Fibroblast of the conjunctiva (primary cell): ENCODE measurements around the gene PYCARD.
A peak's percentile ranks its signal among the peaks of the same experiment; 100 is the strongest.
"Not testable (repeated sequence)": the region's sequence is repeated elsewhere in the genome, so short reads cannot be mapped to it uniquely, and the experiment has no call there.

Experiments used
- DNase-seq: peaks from one replicate; pipeline ENCODE4 v3.0.0-alpha.2; 2010; ENCODE audit warnings: low read depth

Gene PYCARD

DNA sequence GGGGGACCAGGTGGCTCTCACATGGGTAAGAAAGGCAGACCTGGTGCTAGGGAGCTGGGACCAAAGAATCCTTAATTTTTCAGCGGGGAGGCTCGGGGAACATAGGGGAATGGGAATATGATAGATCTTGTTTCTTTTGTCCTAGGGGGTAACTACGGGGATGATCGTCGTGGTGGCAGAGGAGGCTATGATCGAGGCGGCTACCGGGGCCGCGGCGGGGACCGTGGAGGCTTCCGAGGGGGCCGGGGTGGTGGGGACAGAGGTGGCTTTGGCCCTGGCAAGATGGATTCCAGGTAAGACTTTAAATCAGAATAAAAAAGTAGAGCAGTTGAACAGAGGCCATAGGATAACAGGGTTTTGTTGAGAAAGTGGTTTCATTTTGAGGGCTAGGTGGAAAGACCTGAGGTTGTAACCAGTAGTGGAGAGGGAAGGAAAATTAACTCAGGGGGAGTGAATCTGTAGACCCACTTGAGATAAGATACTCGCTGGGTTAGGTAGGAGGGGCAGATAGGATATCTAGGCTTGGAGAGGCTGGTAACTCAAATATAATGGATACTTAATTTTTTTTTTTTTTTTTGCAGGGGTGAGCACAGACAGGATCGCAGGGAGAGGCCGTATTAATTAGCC, 11.6 kb downstream of the PYCARD start:
- DNase-seq, result no peak

DNA sequence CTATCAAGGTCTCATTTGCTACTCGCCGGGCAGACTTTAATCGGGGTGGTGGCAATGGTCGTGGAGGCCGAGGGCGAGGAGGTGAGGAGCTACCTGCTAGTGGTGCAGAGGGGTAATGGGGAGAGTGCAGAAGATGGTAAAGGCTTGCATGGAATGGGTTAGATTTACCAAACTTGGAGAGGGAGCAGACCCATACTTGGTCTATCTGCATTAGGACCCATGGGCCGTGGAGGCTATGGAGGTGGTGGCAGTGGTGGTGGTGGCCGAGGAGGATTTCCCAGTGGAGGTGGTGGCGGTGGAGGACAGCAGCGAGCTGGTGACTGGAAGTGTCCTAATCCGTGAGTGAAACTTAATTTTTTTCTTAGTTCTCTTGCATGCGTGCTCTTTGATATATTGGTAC, 12.5 kb downstream of the PYCARD start:
- no peak for DNase-seq

DNA sequence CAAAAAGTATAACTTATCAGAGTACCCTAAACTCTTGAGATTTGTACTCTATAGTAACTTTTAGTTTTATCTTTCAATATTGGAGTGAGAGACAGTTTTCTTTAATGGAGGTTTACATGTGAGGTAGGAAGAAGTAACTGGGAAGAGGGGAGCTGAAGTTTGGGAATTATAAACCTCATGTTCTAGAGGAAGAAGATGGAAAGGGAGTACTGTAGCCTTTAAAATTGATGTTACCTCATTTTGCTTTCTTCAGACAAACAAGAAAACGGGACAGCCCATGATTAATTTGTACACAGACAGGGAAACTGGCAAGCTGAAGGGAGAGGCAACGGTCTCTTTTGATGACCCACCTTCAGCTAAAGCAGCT, 13.2 kb downstream of the PYCARD start:
- no peak for DNase-seq

DNA sequence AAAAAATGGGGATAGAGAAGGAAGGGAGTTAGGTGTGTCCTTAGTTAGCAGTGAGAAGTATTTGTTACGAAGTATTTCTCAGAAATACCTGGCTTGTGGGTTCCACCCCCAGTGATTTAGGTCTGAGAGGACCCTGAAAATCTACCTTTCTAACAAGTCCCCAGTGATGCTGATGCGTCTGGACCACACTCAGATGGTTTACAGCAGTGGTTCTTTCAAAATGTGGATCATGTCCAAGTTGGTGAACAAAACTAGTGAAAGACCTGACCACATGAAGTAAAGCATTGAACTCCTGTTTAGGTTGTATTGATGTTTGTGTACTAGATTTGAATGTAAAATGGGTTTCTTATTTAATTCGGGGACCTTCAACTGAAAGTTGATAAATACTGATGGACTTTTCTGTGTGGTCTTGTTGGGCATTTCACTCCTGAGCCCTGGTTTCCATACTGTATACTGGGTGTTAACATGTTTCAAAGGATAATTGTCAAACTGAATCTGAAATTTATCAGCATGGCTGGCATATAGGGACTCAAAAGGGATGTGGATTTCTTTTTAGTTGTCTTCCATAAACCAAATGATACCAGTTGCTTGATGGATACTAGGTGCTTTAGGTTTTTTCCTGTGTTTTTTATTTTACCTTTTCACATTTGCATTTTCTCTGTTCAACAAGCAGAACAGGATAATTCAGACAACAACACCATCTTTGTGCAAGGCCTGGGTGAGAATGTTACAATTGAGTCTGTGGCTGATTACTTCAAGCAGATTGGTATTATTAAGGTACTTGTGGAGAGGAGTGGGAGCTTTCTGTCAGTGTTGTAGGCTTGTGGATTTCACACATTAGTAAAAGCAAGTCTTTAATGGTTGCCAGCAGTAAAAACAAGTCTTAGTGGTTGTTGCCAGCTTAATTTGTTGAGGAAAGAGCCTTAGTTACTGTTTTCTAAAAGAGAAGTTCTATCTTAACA, 13.8 kb downstream of the PYCARD start:
- no peak for DNase-seq

GRCh38 chr16:31187808-31188189, 14.8 kb downstream of the PYCARD start:
- no peak for DNase-seq

- no peak for DNase-seq
These were observed 15.4 kb downstream of the PYCARD start for GRCh38 chr16:31186930-31187807.

GRCh38 chr16:31186176-31186575, 16.4 kb downstream of the PYCARD start:
- DNase-seq, result no peak

- DNase-seq, result no peak
These were observed 17.2 kb downstream of the PYCARD start for GRCh38 chr16:31185339-31185738.

DNA sequence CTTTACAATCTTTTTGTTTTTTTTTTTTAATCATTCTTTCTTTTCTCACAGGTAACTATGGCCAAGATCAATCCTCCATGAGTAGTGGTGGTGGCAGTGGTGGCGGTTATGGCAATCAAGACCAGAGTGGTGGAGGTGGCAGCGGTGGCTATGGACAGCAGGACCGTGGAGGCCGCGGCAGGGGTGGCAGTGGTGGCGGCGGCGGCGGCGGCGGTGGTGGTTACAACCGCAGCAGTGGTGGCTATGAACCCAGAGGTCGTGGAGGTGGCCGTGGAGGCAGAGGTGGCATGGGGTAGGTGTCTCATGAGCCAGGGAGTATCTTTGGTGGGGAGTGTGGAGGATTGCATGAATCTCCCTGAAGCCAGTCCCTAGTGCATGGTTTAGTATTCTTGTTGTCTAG, 17.7 kb downstream of the PYCARD start:
- DNase-seq, result no peak

- DNase-seq, result no peak
These were observed 18.8 kb downstream of the PYCARD start for GRCh38 chr16:31183432-31184428.

- no peak for DNase-seq
These were observed 20.2 kb downstream of the PYCARD start for GRCh38 chr16:31182391-31182790.

DNA sequence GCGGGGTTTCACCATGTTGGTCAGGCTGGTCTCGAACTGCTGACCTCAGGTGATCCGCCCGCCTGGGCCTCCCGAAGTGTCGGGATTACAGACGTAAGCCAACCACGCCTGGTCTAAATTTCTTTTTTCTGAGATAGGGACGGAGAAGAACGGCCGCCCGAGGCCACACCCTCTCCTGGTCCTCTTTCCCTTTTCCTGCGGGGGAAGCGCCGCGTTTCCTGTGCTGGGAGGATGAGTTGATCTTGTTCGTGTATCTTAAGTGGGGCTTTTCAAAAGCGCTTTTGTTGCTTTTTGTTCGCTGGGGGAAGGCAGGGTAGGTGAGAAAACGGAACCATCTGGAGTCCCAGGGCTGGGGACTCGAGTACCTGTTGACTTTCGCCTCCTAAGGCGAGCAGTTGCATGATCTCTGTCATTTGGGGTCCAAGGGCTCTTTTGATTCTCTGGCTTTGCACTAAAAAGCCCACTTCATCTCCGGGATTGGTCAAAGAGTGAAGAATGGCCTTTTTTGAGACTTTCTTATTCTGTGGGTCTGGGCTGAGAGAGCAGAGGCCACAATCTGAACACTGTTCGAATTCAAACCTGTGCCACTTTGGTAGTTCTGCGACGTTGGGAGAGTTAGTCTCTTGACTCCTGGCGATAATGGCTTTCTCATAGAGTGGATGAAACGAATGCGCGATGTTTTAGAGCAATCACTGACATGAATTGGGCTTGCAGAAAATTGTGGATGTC, 21.3 kb downstream of the PYCARD start:
- DNase-seq, result no peak

GRCh38 chr16:31179747-31180459, 22.7 kb downstream of the PYCARD start, which contains the start of gene FUS:
TSS of gene FUS (plus strand) at chr16:31180139. CDS start at chr16:31180215, 76 bp downstream.
- peak; percentile 79 for DNase-seq

DNA sequence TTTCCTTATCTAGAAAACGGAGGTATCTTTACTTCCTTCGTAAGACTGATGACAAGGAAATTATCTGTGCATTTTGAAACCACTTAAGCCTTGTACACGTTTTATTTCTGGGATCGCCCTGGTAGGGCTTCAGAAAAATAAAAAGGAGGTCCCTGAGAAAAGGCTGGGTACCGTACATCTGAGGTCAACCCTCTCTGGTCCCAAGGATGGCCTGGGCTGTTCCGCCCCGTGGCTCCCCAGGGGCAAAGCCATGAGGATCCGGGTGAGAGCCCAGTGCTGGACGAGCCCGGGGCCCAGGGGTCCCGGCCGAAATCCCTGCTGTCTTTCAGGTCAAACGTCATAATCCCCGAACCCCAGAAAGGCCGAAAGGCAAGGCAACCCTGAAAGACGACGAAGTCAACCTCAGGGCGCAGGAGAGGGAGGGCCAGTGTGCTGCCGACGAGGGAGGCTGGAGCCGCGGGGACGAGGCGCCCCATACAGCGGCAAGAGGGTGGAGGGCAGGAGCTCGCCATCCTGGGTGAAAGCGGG, 23.3 kb downstream of the PYCARD start:
- no peak for DNase-seq

DNA sequence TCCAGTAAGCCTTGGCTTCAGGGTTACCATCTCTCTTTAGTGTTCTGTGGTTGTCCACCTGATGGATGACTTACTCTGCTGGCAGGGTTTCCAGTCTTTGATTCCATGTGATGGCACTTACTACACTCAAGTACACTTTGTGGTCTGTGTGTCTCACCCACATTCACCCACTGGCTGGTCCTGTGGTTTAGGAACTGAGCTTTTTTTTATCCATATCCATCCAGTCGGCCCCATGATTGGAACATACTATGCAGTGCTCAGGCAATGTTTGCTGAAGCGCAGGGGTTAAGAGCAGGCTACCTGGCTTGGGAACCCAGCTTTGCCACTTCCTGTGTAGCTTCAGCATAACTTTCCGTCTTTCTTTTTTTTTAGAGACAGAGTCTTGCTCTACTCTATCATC, 25.4 kb downstream of the PYCARD start:
- DNase-seq, result no peak

DNA sequence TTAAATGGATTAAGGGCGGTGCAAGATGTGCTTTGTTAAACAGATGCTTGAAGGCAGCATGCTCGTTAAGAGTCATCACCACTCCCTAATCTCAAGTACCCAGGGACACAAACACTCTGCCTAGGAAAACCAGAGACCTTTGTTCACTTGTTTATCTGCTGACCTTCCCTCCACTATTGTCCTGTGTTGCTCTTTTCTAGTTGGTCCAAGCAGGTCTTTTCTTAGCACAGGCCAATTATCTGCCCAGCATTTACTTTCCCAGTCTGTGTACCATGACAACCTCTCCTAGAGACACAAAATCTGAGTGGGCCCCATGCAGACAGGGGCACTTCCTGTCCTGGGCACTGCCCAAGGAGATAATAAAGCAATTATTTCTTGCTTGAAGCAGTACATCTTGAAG, 32.5 kb downstream of the PYCARD start:
- DNase-seq, result not testable (repeated sequence)

- no peak for DNase-seq
These were observed 33.7 kb downstream of the PYCARD start for GRCh38 chr16:31168848-31169247.

GRCh38 chr16:31167315-31167714, 35.2 kb downstream of the PYCARD start:
- DNase-seq, result no peak

DNA sequence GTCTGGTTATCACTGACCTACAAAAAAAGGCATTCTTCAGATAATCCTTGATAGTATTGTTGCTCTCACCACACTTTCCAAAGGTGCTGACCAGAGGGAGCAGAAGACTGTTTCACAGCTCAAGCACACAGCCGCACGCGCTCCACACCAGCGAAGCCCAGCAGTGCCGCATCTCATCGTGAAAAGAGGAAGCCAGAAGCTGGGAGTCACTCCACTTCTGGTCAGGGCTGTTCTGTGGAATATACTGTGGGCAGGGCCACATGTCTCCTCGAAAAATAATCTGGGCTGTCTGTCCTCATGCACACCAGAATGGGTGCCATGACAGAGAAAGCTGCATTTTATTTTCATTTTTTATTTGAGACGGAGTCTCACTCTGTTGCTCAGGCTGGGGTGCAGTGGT, 45.4 kb downstream of the PYCARD start:
- DNase-seq, result no peak
